Nephron (organoid): ENCODE results near the gene ANKRD13B.

ENCODE experiments used
- H3K27ac Mint-ChIP-seq, 3 experiments: 2 replicates each; pipeline ENCODE4 v1.8.0; 2020; ENCODE audit warnings: mixed read lengths in 3 of 3, mild to moderate bottlenecking in 2 of 3, moderate library complexity in 1 of 3
- H3K27me3 Mint-ChIP-seq: 2 replicates; pipeline ENCODE4 v1.8.0; 2021; ENCODE audit warnings: low read depth, mild to moderate bottlenecking, moderate library complexity, mixed read lengths
- H3K36me3 Mint-ChIP-seq: 2 replicates; pipeline ENCODE4 v1.8.0; 2020; ENCODE audit warnings: low read depth, mixed read lengths
- H3K4me1 Mint-ChIP-seq: 2 replicates; pipeline ENCODE4 v1.8.0; 2020; ENCODE audit warnings: mixed read lengths
- H3K4me3 Mint-ChIP-seq, 3 experiments: 2 replicates each; pipeline ENCODE4 v1.8.0; 2020; ENCODE audit warnings: mild to moderate bottlenecking in 3 of 3, mixed read lengths in 3 of 3, moderate library complexity in 2 of 3
- H3K9me3 Mint-ChIP-seq: 2 replicates; pipeline ENCODE4 v1.8.0; 2020; ENCODE audit warnings: mixed read lengths
- TF ChIP-seq, protein P1 (sequence below), 3 experiments: fragments of 200-600 bp; sonication (generic); IDR thresholded peaks; one replicate each; pipeline ENCODE4 v1.5.0; 2021; ENCODE audit warnings: antibody characterized with exemption in 3 of 3; ENCODE audit not compliant: unreplicated experiment in 3 of 3

ANKRD13B gene

DNA sequence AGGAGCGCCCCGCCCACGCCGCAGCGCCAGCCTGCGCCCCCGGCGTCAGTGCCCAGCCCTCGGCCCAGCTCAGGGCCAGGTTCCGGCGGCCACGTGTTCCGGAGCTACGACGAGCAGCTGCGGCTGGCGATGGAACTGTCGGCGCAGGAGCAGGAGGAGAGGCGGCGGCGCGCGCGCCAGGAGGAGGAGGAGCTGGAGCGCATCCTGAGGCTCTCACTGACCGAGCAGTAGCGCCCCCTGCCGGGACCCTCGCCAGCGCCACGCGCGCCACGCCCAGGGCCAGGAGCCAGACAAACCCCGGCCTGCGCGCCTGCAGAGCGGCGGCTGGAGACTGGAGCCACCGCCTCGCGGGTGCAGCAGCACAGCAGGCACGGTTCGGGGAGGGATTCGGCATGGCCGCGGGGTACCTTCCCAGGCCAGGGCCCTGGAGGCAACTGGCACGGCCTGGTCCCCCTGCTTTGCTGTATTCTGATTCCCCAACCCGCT lies 20.5 kb downstream of the ANKRD13B start:
- no peaks in the 10 kb centered on the region for H3K9me3 Mint-ChIP-seq
- no peak overlapping the region for H3K27ac Mint-ChIP-seq
- TF ChIP-seq, protein P1, sequence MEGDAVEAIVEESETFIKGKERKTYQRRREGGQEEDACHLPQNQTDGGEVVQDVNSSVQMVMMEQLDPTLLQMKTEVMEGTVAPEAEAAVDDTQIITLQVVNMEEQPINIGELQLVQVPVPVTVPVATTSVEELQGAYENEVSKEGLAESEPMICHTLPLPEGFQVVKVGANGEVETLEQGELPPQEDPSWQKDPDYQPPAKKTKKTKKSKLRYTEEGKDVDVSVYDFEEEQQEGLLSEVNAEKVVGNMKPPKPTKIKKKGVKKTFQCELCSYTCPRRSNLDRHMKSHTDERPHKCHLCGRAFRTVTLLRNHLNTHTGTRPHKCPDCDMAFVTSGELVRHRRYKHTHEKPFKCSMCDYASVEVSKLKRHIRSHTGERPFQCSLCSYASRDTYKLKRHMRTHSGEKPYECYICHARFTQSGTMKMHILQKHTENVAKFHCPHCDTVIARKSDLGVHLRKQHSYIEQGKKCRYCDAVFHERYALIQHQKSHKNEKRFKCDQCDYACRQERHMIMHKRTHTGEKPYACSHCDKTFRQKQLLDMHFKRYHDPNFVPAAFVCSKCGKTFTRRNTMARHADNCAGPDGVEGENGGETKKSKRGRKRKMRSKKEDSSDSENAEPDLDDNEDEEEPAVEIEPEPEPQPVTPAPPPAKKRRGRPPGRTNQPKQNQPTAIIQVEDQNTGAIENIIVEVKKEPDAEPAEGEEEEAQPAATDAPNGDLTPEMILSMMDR (IDR thresholded peaks at IDR 0.05; ENCODE audit: unreplicated experiment in 3 of 3) = peak; percentile 72 to 87 (median 77)
- H3K4me1 Mint-ChIP-seq = peaks cover 21% of the 10 kb centered on the region
- peaks cover 43% of the 10 kb centered on the region for H3K27me3 Mint-ChIP-seq
- no peak overlapping the region for H3K4me3 Mint-ChIP-seq
- peaks cover 8% of the 10 kb centered on the region for H3K36me3 Mint-ChIP-seq

DNA sequence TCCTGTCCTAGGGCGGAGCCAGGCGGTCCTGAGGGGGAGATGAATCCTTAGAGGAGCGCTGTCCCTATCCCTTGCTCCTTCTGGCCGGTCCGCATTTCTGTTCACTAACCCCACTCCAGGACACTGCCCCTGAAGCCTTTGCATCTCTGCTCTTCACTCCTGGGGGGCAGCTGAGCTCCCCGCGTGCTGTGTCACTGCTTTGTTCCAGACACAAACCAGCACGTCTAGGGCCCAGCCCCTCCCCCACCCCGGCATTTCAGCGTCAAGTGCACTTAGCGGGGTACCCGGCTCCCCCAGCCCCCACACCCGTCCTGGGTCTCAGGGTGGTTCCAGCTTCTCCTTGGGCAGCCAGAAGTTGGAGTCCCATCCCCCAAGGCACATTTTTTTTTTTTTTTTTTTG lies 20.9 kb downstream of the ANKRD13B start:
- Mint-ChIP-seq H3K27ac (no peak overlapping the region), H3K36me3 (peaks cover 8% of the 10 kb centered on the region), H3K27me3 (peaks cover 48% of the 10 kb centered on the region), H3K4me3 (peak overlapping the region in 2 of 3 experiments; percentile 40 to 41), H3K9me3 (no peaks in the 10 kb centered on the region), H3K4me1 (peaks cover 21% of the 10 kb centered on the region)
- TF ChIP-seq, protein P1 (IDR thresholded peaks at IDR 0.05; ENCODE audit: unreplicated experiment in 3 of 3) = no peak

GRCh38 chr17:29614349-29615047 lies 21.6 kb downstream of the ANKRD13B start:
- TF ChIP-seq, protein P1 (IDR thresholded peaks at IDR 0.05; ENCODE audit: unreplicated experiment in 3 of 3) = no peak
- H3K27me3 Mint-ChIP-seq = peaks cover 54% of the 10 kb centered on the region

GRCh38 chr17:29615048-29615385 lies 22.1 kb downstream of the ANKRD13B start:
- TF ChIP-seq, protein P1 (IDR thresholded peaks at IDR 0.05; ENCODE audit: unreplicated experiment in 3 of 3) = no peak
- no peaks in the 10 kb centered on the region for H3K9me3 Mint-ChIP-seq
- peaks cover 59% of the 10 kb centered on the region for H3K27me3 Mint-ChIP-seq
- peaks cover 26% of the 10 kb centered on the region for H3K4me1 Mint-ChIP-seq
- H3K4me3 Mint-ChIP-seq = peak overlapping the region; percentile 54 to 87 (median 80)
- peaks cover 8% of the 10 kb centered on the region for H3K36me3 Mint-ChIP-seq
- no peak overlapping the region for H3K27ac Mint-ChIP-seq

More at GRCh38 chr17:29614349-29615047, 21.6 kb downstream of the ANKRD13B start:
- Mint-ChIP-seq H3K9me3 (no peaks in the 10 kb centered on the region), H3K4me1 (peaks cover 21% of the 10 kb centered on the region), H3K27ac (no peak overlapping the region), H3K36me3 (peaks cover 8% of the 10 kb centered on the region), H3K4me3 (peak overlapping the region; percentile 54 to 80 (median 54))

- peaks cover 26% of the 10 kb centered on the region for H3K4me1 Mint-ChIP-seq
- H3K4me3 Mint-ChIP-seq = peak overlapping the region; percentile 80 to 87 (median 84)
- no peak overlapping the region for H3K27ac Mint-ChIP-seq
- peaks cover 7% of the 10 kb centered on the region for H3K36me3 Mint-ChIP-seq
- TF ChIP-seq, protein P1 (IDR thresholded peaks at IDR 0.05; ENCODE audit: unreplicated experiment in 3 of 3) = no peak
- peaks cover 66% of the 10 kb centered on the region for H3K27me3 Mint-ChIP-seq
- no peaks in the 10 kb centered on the region for H3K9me3 Mint-ChIP-seq
These were observed 22.8 kb downstream of the ANKRD13B start for GRCh38 chr17:29615492-29616299.
